ENCODE data around the gene CNTNAP5. TPM values are rescaled to one million over a fixed set of nuclear protein-coding genes. Genes with fewer than 3 reads are reported as not detected.

CNTNAP5 gene
- total and polyA plus RNA-seq, 2 of the 8 experiments (the other 6 are each of a cell fraction or from before 2014, with no cell fraction given) = 0.11 to 0.76 TPM

GRCh38 chr2:124664363-124664762 lies 639.3 kb downstream of the CNTNAP5 start:
- H3K18ac ChIP-seq (ENCODE audit: extremely low read depth, low read length) = no peak overlapping the region
- H3K4me2 ChIP-seq (ENCODE audit: insufficient read depth in 1 of 2, low read depth in 2 of 2, low read length in 2 of 2) = no peak overlapping the region
- H3K56ac ChIP-seq (replicated peaks; ENCODE audit: insufficient read length, low read depth, low read length) = no peak overlapping the region
- peaks cover 0 to 6% (median 4%) of the 10 kb centered on the region in 4 experiments; a peak in 4 of 7 replicates for H3K4me1 ChIP-seq (replicated peaks in 1 of 4; ENCODE audit: control insufficient read depth in 3 of 4, insufficient read depth in 4 of 4, low read length in 3 of 4)
- H3K27ac ChIP-seq (ENCODE audit: low read depth, low read length) = no peak overlapping the region
- 95% methylated on average over 5 of the region's 5 CpGs; no CpG with 5 or more reads in 1 of the 2 experiments for WGBS, 2 experiments (ENCODE audit: extremely low coverage in 1 of 2, insufficient coverage in 1 of 2, insufficient read length in 1 of 2, insufficient replicate concordance in 2 of 2, low coverage in 1 of 2, low lambda C conversion rate in 2 of 2, missing lambda C conversion rate in 1 of 2)
- no peak overlapping the region for H3K9ac ChIP-seq (replicated peaks in 1 of 4; ENCODE audit: extremely low read depth in 1 of 4, low read depth in 3 of 4, low read length in 3 of 4)
- H2AFZ ChIP-seq (ENCODE audit: low read length) = no peak overlapping the region
- DNase-seq (ENCODE audit: low read depth in 1 of 2, low spot score in 2 of 2) (no peak), FAIRE-seq (no peak)
- H4K91ac ChIP-seq (replicated peaks; ENCODE audit: insufficient read length, low read length) = no peak overlapping the region
- no peaks in the 10 kb centered on the region for H3K79me1 ChIP-seq (ENCODE audit: low read depth, low read length)
- no peak overlapping the region; the same call in 1 of the 2 replicates for H2AK5ac ChIP-seq (ENCODE audit: low read depth, low read length)
- no peak overlapping the region for H2BK120ac ChIP-seq (replicated peaks; ENCODE audit: low read depth, low read length)
- no peak overlapping the region for H3K14ac ChIP-seq (ENCODE audit: insufficient read length)
- H3K79me2 ChIP-seq (ENCODE audit: control insufficient read depth in 1 of 2, insufficient read depth in 2 of 2, low read length in 2 of 2) = no peaks in the 10 kb centered on the region
- no peak overlapping the region for H4K8ac ChIP-seq (ENCODE audit: extremely low read depth, insufficient read depth, low read length)
- H2BK15ac ChIP-seq (ENCODE audit: low read length) = 0 out of 2 replicates have a peak overlapping the region, but pooled peaks have one; percentile 62
- H2BK12ac ChIP-seq (ENCODE audit: low read depth, low read length) = peak overlapping the region; percentile 72
- ChIA-PET POLR2A (ENCODE audit: partially characterized antibody) (no interaction called here), CTCF (ENCODE audit: partially characterized antibody) (no interaction called here)
- H3K9me3 ChIP-seq (ENCODE audit: insufficient read depth in 2 of 2, low read depth in 1 of 2, low read length in 1 of 2) = no peaks in the 10 kb centered on the region
- no peak overlapping the region for H2BK20ac ChIP-seq (ENCODE audit: low read length)
- H3K23ac ChIP-seq (ENCODE audit: insufficient read length) = no peak overlapping the region
- H4K5ac ChIP-seq (ENCODE audit: insufficient read length, low read depth, low read length) = no peak overlapping the region
- no peaks in the 10 kb centered on the region for H4K20me1 ChIP-seq (replicated peaks in 1 of 2; ENCODE audit: control insufficient read depth in 1 of 2, insufficient read depth in 2 of 2, low read length in 2 of 2)
- no peaks in the 10 kb centered on the region for H3K27me3 ChIP-seq (replicated peaks in 1 of 4; ENCODE audit: control insufficient read depth in 3 of 4, extremely low read depth in 1 of 4, insufficient read depth in 3 of 4, low read length in 3 of 4)
- no peaks in the 10 kb centered on the region for H3K36me3 ChIP-seq (ENCODE audit: control insufficient read depth in 2 of 4, insufficient read depth in 4 of 4, low read length in 3 of 4)
- H3K23me2 ChIP-seq (ENCODE audit: low read depth, low read length) = no peaks in the 10 kb centered on the region
- H2BK5ac ChIP-seq (ENCODE audit: low read depth, low read length) = no peak overlapping the region
- H3K4ac ChIP-seq (replicated peaks; ENCODE audit: insufficient read length, low read depth, low read length) = no peak overlapping the region
- H3K4me3 ChIP-seq (ENCODE audit: extremely low read depth in 1 of 4, insufficient read depth in 2 of 4, low read depth in 3 of 4, low read length in 4 of 4) = no peak overlapping the region
- TF ChIP-seq CEBPB (IDR thresholded peaks at IDR 0.05; ENCODE audit: low read depth, low read length) (no peak), NRF1 (IDR thresholded peaks at IDR 0.05; ENCODE audit: low read depth, low read length) (no peak), SIX5 (IDR thresholded peaks at IDR 0.05; ENCODE audit: low read depth, low read length) (no peak), SP4 (IDR thresholded peaks at IDR 0.05; ENCODE audit: low read length) (no peak), KDM1A (IDR thresholded peaks at IDR 0.05; ENCODE audit: borderline replicate concordance, low read length) (no peak), GTF2F1 (IDR thresholded peaks at IDR 0.05; ENCODE audit: borderline replicate concordance, low read depth, low read length) (no peak), SAP30 (IDR thresholded peaks at IDR 0.05; ENCODE audit: insufficient read depth, insufficient replicate concordance, low read length) (no peak), HDAC6 (IDR thresholded peaks at IDR 0.05; ENCODE audit: low read depth, low read length) (no peak)

All from H1 (cell line).